Suprapubic skin (tissue), 4 donors: ENCODE measurements around the gene NID2. TPM values are rescaled to one million over a fixed set of nuclear protein-coding genes. Genes with fewer than 3 reads are reported as not detected.
A peak's percentile ranks its signal among the peaks of the same experiment; 100 is the strongest.

Experiments
- DNase-seq, 2 donors: peaks; one replicate each; pipeline ENCODE4 v3.0.0-alpha.2; 2019; ENCODE audit warnings: low spot score in 2 of 2
- H3K27ac ChIP-seq: fragments of 200-600 bp; sonication (generic); one replicate; pipeline ENCODE4 v1.5.1; 2019
- H3K27me3 ChIP-seq: fragments of 200-600 bp; sonication (generic); one replicate; pipeline ENCODE4 v1.5.1; 2019
- H3K36me3 ChIP-seq: fragments of 200-600 bp; sonication (generic); one replicate; pipeline ENCODE4 v1.5.1; 2019
- H3K4me1 ChIP-seq: fragments of 200-600 bp; sonication (generic); one replicate; pipeline ENCODE4 v1.5.1; 2019
- H3K4me3 ChIP-seq: fragments of 200-600 bp; sonication (generic); one replicate; pipeline ENCODE4 v1.5.1; 2019; ENCODE audit warnings: mild to moderate bottlenecking
- H3K9me3 ChIP-seq: fragments of 200-600 bp; sonication (generic); one replicate; pipeline ENCODE4 v1.5.1; 2019
- EP300 ChIP-seq: sonication (generic); formaldehyde crosslinking; IDR thresholded peaks from one replicate; pipeline ENCODE4 v1.6.1; 2017; ENCODE audit warnings: antibody characterized with exemption
- POLR2A ChIP-seq, 2 donors: fragments of 450-650 bp; IDR thresholded peaks; one replicate each; pipeline ENCODE4 v1.6.1; 2017; ENCODE audit warnings: antibody characterized with exemption in 2 of 2, mild to moderate bottlenecking in 2 of 2, moderate library complexity in 2 of 2
- POLR2AphosphoS5 ChIP-seq, 3 donors: sonication (generic); formaldehyde crosslinking; IDR thresholded peaks; one replicate each; pipeline ENCODE4 v1.6.1; 2017; ENCODE audit warnings: antibody characterized with exemption in 3 of 3
- WGBS: methylation state at CpG from one replicate; pipeline ENCODE4 v1.1.5; 2018; 5-methylcytosine and 5-hydroxymethylcytosine counted together
- total RNA-seq, 4 donors: library from RNA; depleted of rRNA; stranded (reverse); fragments of >200 nt; gene quantifications; one replicate each; pipeline ENCODE4 v1.1.0, GENCODE V29; 2016
- TF ChIP-seq, protein P1 (sequence below), 2 donors: fragments of 200-600 bp in 1 of 2; fragments of 450-650 bp in 1 of 2; sonication (generic) in 1 of 2; IDR thresholded peaks; one replicate each; pipeline ENCODE4 v1.5.1; 2016 to 2019; ENCODE audit warnings: antibody characterized with exemption in 2 of 2, mild to moderate bottlenecking in 1 of 2, moderate library complexity in 1 of 2

NID2 gene
- total RNA-seq, 4 donors from 2014 or later, result 1.0 to 4.3 (median 2.6) TPM

DNA sequence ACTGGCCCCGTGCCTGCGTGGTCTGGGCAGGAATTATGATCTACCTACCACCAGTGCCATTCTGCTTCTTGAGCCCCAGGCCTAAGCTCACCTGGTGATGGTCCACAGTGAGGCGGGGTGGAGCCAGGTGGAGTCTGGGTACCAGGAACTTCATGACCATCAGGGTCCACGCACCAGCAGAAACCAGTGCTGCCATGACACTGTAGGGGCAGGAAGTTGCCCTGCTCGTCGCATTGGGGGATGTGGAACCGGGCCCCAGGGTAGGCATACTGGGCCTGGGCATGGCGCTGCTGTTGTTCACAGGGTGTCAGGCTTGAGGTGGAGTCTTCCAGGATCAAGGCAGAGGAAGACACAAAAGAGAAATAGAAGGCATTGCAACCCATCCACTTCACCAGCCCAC lies 49.9 kb downstream of the NID2 start:
- WGBS, result 94% methylated on average over 8 of the region's 8 CpGs
- H3K4me3 ChIP-seq, result no peak overlapping the region

DNA sequence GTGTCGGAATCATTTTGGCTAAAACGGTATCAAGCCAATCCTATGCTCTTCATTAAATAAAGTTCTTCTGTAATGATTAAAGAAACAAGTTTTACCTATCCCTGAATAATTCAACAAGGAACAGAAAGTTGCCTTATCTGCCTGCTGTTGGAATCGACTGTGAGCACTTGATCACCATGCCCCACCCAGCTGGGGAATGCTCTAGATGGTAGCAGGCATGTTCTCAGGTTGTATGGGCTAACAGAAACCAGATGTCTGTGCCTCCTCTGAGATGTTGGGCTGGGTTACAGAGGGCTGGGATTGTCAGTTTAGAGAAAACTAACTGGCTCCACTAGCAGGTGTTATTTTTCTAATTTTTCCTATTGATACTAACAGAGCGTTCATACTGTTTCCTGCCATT lies 50.6 kb downstream of the NID2 start:
- WGBS, result 56% methylated on average over 4 of the region's 4 CpGs
- H3K27me3 ChIP-seq, result no peaks in the 10 kb centered on the region
- H3K9me3 ChIP-seq, result no peaks in the 10 kb centered on the region
- TF ChIP-seq, protein P1, sequence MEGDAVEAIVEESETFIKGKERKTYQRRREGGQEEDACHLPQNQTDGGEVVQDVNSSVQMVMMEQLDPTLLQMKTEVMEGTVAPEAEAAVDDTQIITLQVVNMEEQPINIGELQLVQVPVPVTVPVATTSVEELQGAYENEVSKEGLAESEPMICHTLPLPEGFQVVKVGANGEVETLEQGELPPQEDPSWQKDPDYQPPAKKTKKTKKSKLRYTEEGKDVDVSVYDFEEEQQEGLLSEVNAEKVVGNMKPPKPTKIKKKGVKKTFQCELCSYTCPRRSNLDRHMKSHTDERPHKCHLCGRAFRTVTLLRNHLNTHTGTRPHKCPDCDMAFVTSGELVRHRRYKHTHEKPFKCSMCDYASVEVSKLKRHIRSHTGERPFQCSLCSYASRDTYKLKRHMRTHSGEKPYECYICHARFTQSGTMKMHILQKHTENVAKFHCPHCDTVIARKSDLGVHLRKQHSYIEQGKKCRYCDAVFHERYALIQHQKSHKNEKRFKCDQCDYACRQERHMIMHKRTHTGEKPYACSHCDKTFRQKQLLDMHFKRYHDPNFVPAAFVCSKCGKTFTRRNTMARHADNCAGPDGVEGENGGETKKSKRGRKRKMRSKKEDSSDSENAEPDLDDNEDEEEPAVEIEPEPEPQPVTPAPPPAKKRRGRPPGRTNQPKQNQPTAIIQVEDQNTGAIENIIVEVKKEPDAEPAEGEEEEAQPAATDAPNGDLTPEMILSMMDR (IDR thresholded peaks at IDR 0.05), result no peak
- TF ChIP-seq EP300, result no peak
- no peak for TF ChIP-seq POLR2AphosphoS5 (IDR thresholded peaks at IDR 0.05)
- no peak for TF ChIP-seq POLR2A (IDR thresholded peaks at IDR 0.05)
- H3K4me3 ChIP-seq, result no peak overlapping the region
- H3K36me3 ChIP-seq, result no peaks in the 10 kb centered on the region
- peaks cover 8% of the 10 kb centered on the region for H3K4me1 ChIP-seq
- H3K27ac ChIP-seq, result no peak overlapping the region
- no peak for DNase-seq

More for the DNA sequence above, 49.9 kb downstream of the NID2 start:
- Histone ChIP-seq H3K27ac (no peak overlapping the region), H3K4me1 (peaks cover 12% of the 10 kb centered on the region), H3K36me3 (no peaks in the 10 kb centered on the region), H3K27me3 (no peaks in the 10 kb centered on the region), H3K9me3 (no peaks in the 10 kb centered on the region)
- DNase-seq, result no peak
- TF ChIP-seq POLR2AphosphoS5 (IDR thresholded peaks at IDR 0.05), result no peak
- no peak for TF ChIP-seq POLR2A (IDR thresholded peaks at IDR 0.05)
- TF ChIP-seq EP300, result no peak

DNA sequence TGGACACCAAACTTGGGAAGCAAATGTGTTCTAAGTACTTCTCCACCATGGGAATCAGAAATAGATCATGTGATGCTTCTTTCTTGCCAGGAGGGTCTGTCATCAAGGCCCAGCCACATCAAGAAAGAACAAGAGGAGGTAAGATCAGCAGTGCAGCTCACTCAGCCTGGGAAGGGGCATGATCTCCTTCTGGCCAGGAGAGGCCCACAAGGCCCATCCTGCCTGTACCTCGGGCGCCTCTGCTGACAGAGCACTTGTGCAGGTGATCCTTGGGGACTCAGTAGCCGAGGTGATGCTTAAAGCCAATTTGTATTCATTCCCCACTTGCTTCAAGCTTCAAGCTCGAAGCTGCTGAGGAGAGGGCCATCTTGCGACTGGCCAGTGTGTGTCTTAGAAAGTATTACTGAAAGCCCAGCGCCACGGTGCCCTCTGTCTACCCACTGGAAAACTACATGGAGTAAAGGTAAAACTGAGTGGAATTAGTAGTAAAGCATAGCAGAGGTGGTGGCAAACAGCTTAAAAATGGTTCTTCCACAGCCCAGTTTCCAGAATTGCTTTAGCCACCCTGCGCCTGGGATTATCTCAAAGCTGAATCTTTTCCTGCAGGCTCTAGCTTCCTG lies 53.3 kb downstream of the NID2 start:
- TF ChIP-seq, protein P1 (IDR thresholded peaks at IDR 0.05), result peak in 1 of 2 donors; percentile 31
- TF ChIP-seq POLR2A (IDR thresholded peaks at IDR 0.05), result no peak
- no peaks in the 10 kb centered on the region for H3K9me3 ChIP-seq
- H3K27ac ChIP-seq, result no peak overlapping the region
- no peaks in the 10 kb centered on the region for H3K27me3 ChIP-seq
- H3K4me1 ChIP-seq, result peaks cover 11% of the 10 kb centered on the region
- WGBS, result 94% methylated on average over 7 of the region's 8 CpGs
- no peak for DNase-seq
- H3K4me3 ChIP-seq, result no peak overlapping the region
- peaks cover 13% of the 10 kb centered on the region for H3K36me3 ChIP-seq

DNA sequence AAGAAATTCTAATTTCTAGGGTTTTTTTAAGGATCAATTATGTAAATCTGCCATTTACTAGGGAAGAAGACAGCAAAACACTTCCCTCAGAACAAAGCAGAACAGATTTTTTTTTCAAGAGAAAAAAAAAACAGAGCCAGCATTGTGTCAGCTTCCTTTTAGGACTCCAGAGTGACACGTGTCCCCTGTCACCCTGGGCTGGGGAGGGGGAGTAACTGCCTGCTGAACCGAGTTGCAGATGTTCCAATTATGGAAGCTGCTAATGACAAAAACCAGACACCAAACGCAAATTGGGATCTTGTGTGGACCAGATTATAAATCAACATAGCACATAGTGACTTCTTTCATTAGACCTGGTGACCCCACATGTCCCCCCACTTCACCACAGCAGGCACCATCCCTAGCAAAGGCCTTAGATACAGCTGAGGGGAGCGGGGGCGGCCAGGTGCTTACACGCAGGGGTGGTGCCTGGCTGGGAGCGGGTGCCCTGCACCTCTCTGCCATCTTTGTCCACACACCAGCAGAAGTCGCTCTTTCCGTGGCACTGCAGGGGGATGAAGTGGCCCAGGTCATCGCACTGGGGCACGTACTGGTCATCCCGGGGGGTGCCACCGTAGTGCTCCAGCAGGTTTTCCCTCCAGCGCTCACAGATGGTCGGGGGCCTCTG lies 54.1 kb downstream of the NID2 start:
- H3K36me3 ChIP-seq, result peaks cover 21% of the 10 kb centered on the region
- no peak overlapping the region for H3K4me3 ChIP-seq
- no peak for DNase-seq
- WGBS, result 73% methylated on average over 13 of the region's 15 CpGs
- TF ChIP-seq POLR2AphosphoS5 (IDR thresholded peaks at IDR 0.05) (no peak), POLR2A (IDR thresholded peaks at IDR 0.05) (no peak)
- H3K4me1 ChIP-seq, result peaks cover 11% of the 10 kb centered on the region
- H3K27me3 ChIP-seq, result no peaks in the 10 kb centered on the region
- no peak overlapping the region for H3K27ac ChIP-seq
- H3K9me3 ChIP-seq, result no peaks in the 10 kb centered on the region

DNA sequence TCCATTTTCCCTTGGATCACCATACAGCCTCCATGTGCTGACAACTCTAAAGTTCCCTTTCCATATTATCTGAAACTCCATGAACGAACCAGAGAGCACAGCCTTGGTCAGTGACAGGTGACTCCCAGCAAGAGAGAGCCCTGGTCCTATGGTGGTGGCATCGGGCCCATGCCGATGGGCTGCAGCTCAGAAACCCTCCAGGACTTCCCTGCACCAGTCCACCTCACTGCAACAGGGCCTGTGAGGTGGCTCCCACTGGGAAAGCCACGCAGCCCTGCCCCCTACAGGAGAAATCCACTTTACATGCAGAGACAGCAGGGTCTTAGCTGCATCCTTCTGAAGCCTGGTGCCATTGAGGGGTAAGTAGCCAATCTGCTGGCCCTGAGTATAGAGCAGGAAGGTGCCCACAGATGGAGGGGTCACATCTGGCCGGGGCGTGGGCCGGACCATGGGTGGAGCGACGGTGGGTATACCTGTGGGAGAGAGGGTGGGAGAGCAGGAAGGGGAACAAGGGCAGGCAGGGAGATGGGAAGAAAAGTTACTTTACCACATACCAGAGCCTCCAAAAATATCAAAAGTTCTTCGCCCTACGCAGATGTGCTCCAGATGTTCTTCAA lies 54.8 kb downstream of the NID2 start:
- no peak overlapping the region for H3K27ac ChIP-seq
- H3K4me1 ChIP-seq, result peaks cover 11% of the 10 kb centered on the region
- H3K9me3 ChIP-seq, result no peaks in the 10 kb centered on the region
- H3K27me3 ChIP-seq, result no peaks in the 10 kb centered on the region
- DNase-seq, result no peak
- H3K36me3 ChIP-seq, result peaks cover 27% of the 10 kb centered on the region
- 58% methylated on average over 11 of the region's 11 CpGs for WGBS
- H3K4me3 ChIP-seq, result no peak overlapping the region
- TF ChIP-seq POLR2AphosphoS5 (IDR thresholded peaks at IDR 0.05) (no peak), EP300 (no peak), POLR2A (IDR thresholded peaks at IDR 0.05) (no peak)
- TF ChIP-seq, protein P1 (IDR thresholded peaks at IDR 0.05), result no peak

DNA sequence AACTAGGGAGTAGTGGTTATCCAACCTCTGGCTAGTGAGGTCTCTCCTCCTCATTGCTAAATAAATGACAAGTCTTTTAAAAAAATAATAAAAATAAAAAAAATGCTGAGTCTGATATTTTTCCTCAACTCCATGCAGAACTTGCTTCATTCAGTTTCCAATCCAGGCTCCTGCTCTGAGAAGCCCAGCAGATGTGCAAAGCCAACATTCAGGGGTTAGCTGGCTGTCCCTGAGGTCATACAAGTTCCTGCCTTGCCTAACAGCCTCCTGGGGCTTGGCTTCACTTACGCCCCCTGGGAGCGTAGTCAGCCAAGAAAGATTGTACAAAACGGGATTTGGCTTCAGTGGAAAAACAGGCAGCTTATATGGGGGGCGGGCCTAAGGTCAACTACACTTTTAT lies 56.2 kb downstream of the NID2 start:
- peaks cover 11% of the 10 kb centered on the region for H3K4me1 ChIP-seq
- peaks cover 42% of the 10 kb centered on the region for H3K36me3 ChIP-seq
- TF ChIP-seq POLR2A (IDR thresholded peaks at IDR 0.05) (no peak), EP300 (no peak), POLR2AphosphoS5 (IDR thresholded peaks at IDR 0.05) (no peak)
- TF ChIP-seq, protein P1 (IDR thresholded peaks at IDR 0.05), result no peak
- H3K4me3 ChIP-seq, result no peak overlapping the region
- H3K27me3 ChIP-seq, result no peaks in the 10 kb centered on the region
- H3K27ac ChIP-seq, result no peak overlapping the region
- 41% methylated on average over 4 of the region's 4 CpGs for WGBS
- H3K9me3 ChIP-seq, result no peaks in the 10 kb centered on the region
- no peak for DNase-seq
